Muscle of leg (tissue), 11 donors: ENCODE measurements around the gene TIAM2. TPM values are rescaled to one million over a fixed set of nuclear protein-coding genes. Genes with fewer than 3 reads are reported as not detected.
"Not testable (repeated sequence)": the region's sequence is repeated elsewhere in the genome, so short reads cannot be mapped to it uniquely, and the experiment has no call there.

ENCODE experiments used
- DNase-seq: peaks from one replicate; pipeline ENCODE4 v3.0.0; 2013
- H3K27ac ChIP-seq: one replicate; pipeline ENCODE4 v1.5.1; 2013; ENCODE audit warnings: mild to moderate bottlenecking, low read length, control low read depth
- H3K27me3 ChIP-seq: one replicate; pipeline ENCODE4 v1.6.1; 2013; ENCODE audit warnings: low read length; ENCODE audit not compliant: control insufficient read depth, insufficient read depth
- H3K36me3 ChIP-seq: one replicate; pipeline ENCODE4 v1.6.1; 2013; ENCODE audit warnings: low read length; ENCODE audit not compliant: control insufficient read depth, insufficient read depth
- H3K4me1 ChIP-seq: one replicate; pipeline ENCODE4 v1.6.1; 2013; ENCODE audit warnings: low read length; ENCODE audit not compliant: control insufficient read depth, insufficient read depth
- H3K4me3 ChIP-seq: one replicate; pipeline ENCODE4 v1.5.1; 2013; ENCODE audit warnings: low read length, control low read depth
- H3K9me3 ChIP-seq: replicated peaks from 2 replicates; pipeline ENCODE4 v1.6.1; 2013; ENCODE audit warnings: low read depth, low read length; ENCODE audit not compliant: control insufficient read depth
- WGBS: methylation state at CpG from one replicate; pipeline ENCODE4 v1.1.5; 2013; ENCODE audit warnings: missing lambda C conversion rate; ENCODE audit not compliant: insufficient coverage; 5-methylcytosine and 5-hydroxymethylcytosine counted together
- polyA plus RNA-seq, 8 donors: library from polyadenylated mRNA; unstranded; fragments of 120-200 nt; gene quantifications; one replicate each; pipeline versions ENCODE4 v1.2.1 to v1.2.3, GENCODE V29; 2013; ENCODE audit warnings: inconsistent platforms in 1 of 8, low replicate concordance in 1 of 8; ENCODE audit not compliant: insufficient read length in 8 of 8, insufficient read depth in 1 of 8
- total RNA-seq: library from RNA; stranded (reverse); fragments of 120-200 nt; gene quantifications from one replicate; pipeline ENCODE4 v1.2.4, GENCODE V29; 2013

The TIAM2 gene
- total and polyA plus RNA-seq, 9 donors = 11.3 to 16.7 (median 13.1) TPM

DNA sequence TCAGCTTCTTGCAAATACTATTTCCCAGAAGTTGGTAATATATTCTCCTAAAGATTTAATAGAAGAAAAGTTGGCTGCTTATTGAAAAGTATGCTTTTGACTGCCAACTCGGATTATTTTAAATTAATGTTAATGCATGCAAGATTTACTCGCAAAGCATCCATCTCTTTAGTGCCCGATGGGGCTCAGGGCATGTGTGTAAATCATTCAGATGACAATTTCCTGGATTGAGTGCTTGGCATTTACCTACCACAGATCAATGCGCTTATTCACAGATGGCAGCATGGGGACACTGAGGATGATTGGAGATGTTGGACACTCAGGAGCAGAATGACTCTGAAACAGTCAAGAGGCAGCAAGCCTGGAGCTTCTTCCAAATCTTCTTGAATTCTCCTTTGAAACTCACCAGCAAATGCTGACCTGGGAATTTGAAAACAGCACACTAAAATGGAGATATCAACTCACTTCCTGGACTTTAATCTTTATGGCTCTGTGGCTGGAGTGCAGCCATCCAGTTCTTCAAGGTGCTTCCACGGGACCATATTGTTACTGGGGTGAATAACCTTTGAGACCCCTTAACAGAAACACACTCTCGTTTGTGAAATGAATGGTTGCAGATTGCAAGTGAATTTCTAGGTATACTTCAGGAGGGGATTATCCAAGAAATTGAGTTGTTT, 34.1 kb upstream of the TIAM2 start:
- 100% methylated on average over 1 of the region's 6 CpGs for WGBS
- H3K36me3 ChIP-seq = no peaks in the 10 kb centered on the region
- H3K27ac ChIP-seq = no peak overlapping the region
- H3K4me3 ChIP-seq = no peak overlapping the region
- DNase-seq = no peak
- no peaks in the 10 kb centered on the region for H3K9me3 ChIP-seq
- no peaks in the 10 kb centered on the region for H3K27me3 ChIP-seq
- no peaks in the 10 kb centered on the region for H3K4me1 ChIP-seq

DNA sequence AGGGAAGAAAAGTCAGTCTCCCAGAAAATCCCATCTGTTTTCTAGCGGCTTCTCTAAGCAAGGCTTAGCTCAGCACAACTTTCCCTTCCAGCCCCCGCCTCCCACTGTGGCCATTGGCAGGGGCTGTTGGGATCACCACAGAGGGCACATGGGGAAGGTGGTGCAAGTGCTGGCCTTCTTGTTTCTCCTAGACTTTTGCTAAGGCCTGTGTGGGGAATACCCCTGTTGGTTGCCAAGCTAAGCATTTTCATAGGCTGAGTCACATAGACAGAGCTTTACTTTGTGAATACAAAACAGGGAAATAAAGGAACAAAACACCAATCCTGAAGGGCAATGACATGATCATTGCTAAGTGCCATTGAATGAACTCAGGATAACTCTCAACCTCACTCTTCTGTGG, 32.4 kb upstream of the TIAM2 start:
- no peak for DNase-seq
- Histone ChIP-seq H3K4me1 (no peaks in the 10 kb centered on the region), H3K9me3 (no peaks in the 10 kb centered on the region), H3K36me3 (no peaks in the 10 kb centered on the region), H3K27me3 (no peaks in the 10 kb centered on the region), H3K4me3 (no peak overlapping the region), H3K27ac (no peak overlapping the region)
- no CpG with 5 or more reads among the region's 2 CpGs for WGBS

- H3K27ac ChIP-seq, H3K9me3 ChIP-seq, H3K36me3 ChIP-seq, H3K27me3 ChIP-seq, H3K4me3 ChIP-seq, DNase-seq, H3K4me1 ChIP-seq: not testable (repeated sequence)
- 95% methylated on average over 30 of the region's 51 CpGs for WGBS
These were observed 28.9 kb upstream of the TIAM2 start for GRCh38 chr6:154966065-154966770.

DNA sequence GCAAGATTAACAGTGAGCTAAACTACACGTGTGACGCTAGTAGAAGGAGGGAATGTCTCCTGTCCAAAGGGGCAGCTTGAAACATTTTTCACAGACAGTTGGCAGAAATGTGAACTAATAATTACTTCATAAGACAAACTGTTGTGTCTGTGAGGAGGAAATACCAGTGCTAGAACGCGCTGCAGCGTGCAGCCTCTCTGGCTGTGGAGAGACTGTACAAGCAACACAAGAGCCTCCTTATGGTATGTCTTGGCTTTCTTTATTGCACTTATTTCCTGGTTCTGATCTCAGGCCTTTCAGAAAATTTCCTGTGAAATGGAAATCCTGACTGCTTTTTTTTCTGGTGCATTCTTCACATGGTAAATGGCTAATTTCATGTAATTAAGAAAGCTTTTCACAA, 25.3 kb upstream of the TIAM2 start:
- H3K9me3 ChIP-seq = no peaks in the 10 kb centered on the region
- H3K4me3 ChIP-seq = no peak overlapping the region
- no peaks in the 10 kb centered on the region for H3K36me3 ChIP-seq
- DNase-seq = peak; percentile 60
- H3K27ac ChIP-seq = no peak overlapping the region
- H3K4me1 ChIP-seq = no peaks in the 10 kb centered on the region
- WGBS = no CpG with 5 or more reads among the region's 5 CpGs
- no peaks in the 10 kb centered on the region for H3K27me3 ChIP-seq

GRCh38 chr6:154974485-154975149, 20.5 kb upstream of the TIAM2 start:
- no peaks in the 10 kb centered on the region for H3K9me3 ChIP-seq
- DNase-seq = no peak
- no peak overlapping the region for H3K27ac ChIP-seq
- no peak overlapping the region for H3K4me3 ChIP-seq
- H3K27me3 ChIP-seq = no peaks in the 10 kb centered on the region
- H3K4me1 ChIP-seq = no peaks in the 10 kb centered on the region
- H3K36me3 ChIP-seq = no peaks in the 10 kb centered on the region
- WGBS = 92% methylated on average over 3 of the region's 11 CpGs

GRCh38 chr6:154977588-154977987, 17.5 kb upstream of the TIAM2 start:
- no peaks in the 10 kb centered on the region for H3K36me3 ChIP-seq
- WGBS = 92% methylated on average over 1 of the region's 5 CpGs
- H3K4me1 ChIP-seq = no peaks in the 10 kb centered on the region
- no peaks in the 10 kb centered on the region for H3K9me3 ChIP-seq
- no peak overlapping the region for H3K27ac ChIP-seq
- H3K27me3 ChIP-seq = no peaks in the 10 kb centered on the region
- H3K4me3 ChIP-seq = no peak overlapping the region
- DNase-seq = no peak

DNA sequence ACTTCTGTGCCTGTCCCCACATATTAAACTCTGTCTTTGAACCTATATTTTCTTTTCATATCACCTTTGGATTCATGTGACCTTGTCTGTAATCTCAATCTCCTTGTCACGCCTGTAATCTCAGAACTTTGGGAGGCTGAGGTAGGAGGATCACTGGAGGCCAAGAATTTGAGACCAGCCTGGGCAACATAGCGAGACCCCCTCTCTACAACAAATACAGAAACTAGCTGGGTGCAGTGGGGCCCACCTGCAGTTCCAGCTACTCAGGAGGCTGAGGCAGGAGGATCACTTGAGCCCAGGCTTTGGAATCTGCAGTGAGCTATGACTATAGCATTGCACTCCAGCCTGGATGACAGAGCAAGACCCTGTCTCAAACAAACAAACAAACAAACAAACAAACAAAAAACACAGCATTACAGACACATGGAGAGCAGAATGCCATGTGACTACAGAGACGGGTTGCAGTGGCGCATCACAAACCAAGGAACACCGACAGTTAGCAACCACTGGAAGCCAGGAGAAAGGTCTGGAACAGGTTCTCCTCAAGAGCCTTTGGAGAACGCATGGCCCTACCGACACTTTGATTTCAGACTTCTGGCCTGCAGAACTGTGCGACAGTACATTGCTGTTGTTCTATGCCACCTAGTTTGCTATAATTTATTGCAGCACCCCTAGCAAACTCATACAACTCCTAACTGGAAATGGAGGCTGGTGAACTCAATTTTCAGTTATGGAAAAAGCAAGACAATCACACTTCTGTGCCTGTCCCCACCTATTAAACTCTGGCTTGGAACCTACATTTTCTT, 14.6 kb upstream of the TIAM2 start:
- no peak for DNase-seq
- H3K36me3 ChIP-seq = no peaks in the 10 kb centered on the region
- no peaks in the 10 kb centered on the region for H3K4me1 ChIP-seq
- 89% methylated on average over 6 of the region's 8 CpGs for WGBS
- H3K27me3 ChIP-seq = no peaks in the 10 kb centered on the region
- no peaks in the 10 kb centered on the region for H3K9me3 ChIP-seq
- no peak overlapping the region for H3K27ac ChIP-seq
- H3K4me3 ChIP-seq = no peak overlapping the region

DNA sequence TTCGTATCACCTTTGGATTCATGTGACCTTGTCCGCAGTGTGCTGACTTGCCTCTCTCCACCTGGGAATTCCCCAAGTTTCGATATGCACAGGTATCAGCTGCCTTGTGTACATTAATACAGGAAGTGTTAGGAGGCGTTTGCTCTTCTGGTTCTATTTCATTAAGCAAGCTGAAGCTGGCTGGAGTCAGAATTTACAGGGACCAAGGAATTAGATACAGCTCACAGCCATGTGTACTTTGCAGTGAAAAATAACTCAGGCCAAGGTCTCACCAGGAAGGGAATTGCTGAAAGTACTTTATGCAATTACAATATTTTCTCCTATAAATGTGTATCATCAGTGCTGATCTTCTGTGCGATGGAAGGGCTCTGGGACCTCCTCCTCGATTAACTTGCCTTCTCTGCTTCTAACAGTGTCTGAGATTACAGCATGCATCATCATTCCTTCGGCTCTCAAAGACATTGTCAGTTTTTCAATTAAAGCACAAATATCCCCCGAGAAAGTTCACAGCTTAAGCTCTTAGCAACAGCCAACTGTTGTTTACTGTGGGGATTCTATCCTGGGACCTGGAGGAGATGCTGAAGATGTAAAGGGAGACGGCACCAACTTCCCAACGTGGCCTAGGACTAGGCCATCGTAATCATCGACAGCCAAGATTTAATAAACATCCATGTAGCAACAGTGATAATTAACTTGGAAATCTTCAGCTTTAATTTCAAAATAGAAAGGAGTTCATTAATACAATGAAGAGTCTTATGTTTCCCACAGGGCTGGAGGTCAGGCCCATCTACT, 13.8 kb upstream of the TIAM2 start:
- H3K27me3 ChIP-seq = no peaks in the 10 kb centered on the region
- H3K36me3 ChIP-seq = no peaks in the 10 kb centered on the region
- no peak overlapping the region for H3K27ac ChIP-seq
- DNase-seq = no peak
- H3K9me3 ChIP-seq = no peaks in the 10 kb centered on the region
- H3K4me3 ChIP-seq = no peak overlapping the region
- WGBS = 61% methylated on average over 5 of the region's 12 CpGs
- H3K4me1 ChIP-seq = no peaks in the 10 kb centered on the region

DNA sequence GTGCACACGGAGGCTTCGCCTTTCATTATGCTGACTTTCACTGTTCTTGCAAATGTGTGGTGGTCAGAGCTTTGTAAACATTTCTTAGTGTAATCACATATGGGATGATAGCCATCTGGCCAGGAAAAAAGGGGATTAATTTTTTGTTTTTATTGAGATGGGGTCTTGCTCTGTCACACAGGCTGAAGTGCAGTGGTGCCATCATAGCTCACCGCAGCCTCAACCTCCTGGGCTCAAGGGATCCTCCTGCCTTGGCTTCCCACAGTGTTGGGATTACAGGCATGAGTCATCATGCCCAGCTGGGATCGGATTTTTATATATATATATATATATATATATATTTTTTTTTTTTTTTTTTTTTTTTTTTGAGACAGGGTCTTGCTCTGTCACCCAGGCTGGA, 11.0 kb upstream of the TIAM2 start:
- Histone ChIP-seq H3K27ac (no peak overlapping the region), H3K9me3 (no peaks in the 10 kb centered on the region), H3K27me3 (no peaks in the 10 kb centered on the region), H3K4me1 (no peaks in the 10 kb centered on the region), H3K4me3 (no peak overlapping the region), H3K36me3 (no peaks in the 10 kb centered on the region)
- DNase-seq = no peak
- 67% methylated on average over 1 of the region's 4 CpGs for WGBS
